ENCODE results near the gene KLRK1. TPM values are rescaled to one million over a fixed set of nuclear protein-coding genes. Genes with fewer than 3 reads are reported as not detected.
"Not testable (repeated sequence)": the region's sequence is repeated elsewhere in the genome, so short reads cannot be mapped to it uniquely, and the experiment has no call there.

Gene KLRK1
- total RNA-seq, 1 donor from 2014 or later, result not detected

DNA sequence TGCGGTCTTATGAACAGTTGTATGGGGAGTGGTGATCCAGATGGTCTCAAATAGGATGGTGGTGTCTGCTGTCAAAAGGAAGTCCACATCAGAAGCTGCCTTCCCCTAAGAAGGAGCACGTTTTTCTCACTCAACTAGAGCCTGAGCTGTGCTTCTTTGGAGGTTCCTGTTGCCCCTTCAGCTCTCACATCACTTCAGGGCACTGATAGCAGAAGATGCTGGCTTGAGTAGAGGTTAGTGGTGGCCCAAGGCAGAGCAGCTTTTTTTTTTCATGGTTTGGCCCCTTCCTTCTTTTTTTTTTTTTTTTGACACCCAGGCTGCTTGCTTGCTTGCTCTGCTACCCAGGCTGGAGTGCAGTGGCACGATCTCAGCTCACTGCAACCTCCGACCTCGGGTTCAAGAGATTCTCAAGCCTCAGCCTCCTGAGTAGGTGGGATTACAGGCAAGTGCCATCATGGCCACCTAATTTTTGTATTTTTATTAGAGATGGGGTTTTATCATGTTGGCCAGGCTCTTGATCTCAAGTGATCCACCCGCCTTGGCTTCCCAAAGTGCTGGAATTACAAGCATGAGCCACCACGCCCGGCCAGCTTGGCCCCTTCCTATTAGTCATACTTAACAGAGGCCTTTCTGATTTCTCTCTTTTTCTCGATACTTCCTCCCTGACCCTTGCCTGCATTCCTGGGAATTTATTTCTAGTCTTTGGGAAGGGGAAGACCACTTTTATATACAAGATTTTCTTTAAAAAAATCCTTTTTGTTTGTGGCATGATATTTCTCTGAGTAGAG is 50.6 kb downstream of the KLRK1 start:
- no peak for DNase-seq (ENCODE audit: low spot score)
- H3K36me3 Mint-ChIP-seq (ENCODE audit: low read depth), result peaks cover 2% of the 10 kb centered on the region
- H3K27me3 Mint-ChIP-seq (ENCODE audit: low read depth), result no peaks in the 10 kb centered on the region
- H3K4me1 Mint-ChIP-seq (ENCODE audit: low read depth), result peaks cover 29% of the 10 kb centered on the region
- TF ChIP-seq, protein P1, sequence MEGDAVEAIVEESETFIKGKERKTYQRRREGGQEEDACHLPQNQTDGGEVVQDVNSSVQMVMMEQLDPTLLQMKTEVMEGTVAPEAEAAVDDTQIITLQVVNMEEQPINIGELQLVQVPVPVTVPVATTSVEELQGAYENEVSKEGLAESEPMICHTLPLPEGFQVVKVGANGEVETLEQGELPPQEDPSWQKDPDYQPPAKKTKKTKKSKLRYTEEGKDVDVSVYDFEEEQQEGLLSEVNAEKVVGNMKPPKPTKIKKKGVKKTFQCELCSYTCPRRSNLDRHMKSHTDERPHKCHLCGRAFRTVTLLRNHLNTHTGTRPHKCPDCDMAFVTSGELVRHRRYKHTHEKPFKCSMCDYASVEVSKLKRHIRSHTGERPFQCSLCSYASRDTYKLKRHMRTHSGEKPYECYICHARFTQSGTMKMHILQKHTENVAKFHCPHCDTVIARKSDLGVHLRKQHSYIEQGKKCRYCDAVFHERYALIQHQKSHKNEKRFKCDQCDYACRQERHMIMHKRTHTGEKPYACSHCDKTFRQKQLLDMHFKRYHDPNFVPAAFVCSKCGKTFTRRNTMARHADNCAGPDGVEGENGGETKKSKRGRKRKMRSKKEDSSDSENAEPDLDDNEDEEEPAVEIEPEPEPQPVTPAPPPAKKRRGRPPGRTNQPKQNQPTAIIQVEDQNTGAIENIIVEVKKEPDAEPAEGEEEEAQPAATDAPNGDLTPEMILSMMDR (IDR thresholded peaks at IDR 0.05), result no peak
- peaks cover 3% of the 10 kb centered on the region for H3K9me3 Mint-ChIP-seq (ENCODE audit: low read depth)
- no peak overlapping the region for H3K4me3 Mint-ChIP-seq (ENCODE audit: unreplicated experiment)
- H3K27ac Mint-ChIP-seq (ENCODE audit: unreplicated experiment), result peak overlapping the region; percentile 46

DNA sequence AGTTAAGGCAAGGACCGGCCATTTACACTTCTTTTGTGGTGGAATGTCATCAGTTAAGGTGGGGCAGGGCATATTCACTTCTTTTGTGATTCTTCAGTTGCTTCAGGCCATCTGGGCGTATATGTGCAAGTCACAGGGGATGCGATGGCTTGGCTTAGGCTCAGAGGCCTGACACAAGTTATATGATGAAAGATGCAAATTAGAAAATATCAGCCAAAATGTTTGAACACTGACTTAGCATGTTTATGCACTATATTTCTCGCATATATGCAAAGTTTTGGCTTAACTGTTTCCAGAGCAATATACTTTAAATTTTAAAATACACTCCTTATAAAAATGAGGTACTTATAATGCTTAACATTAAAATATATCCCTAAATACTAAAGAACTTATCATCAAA is 51.4 kb downstream of the KLRK1 start:
- DNase-seq (ENCODE audit: low spot score); H3K9me3 Mint-ChIP-seq (ENCODE audit: low read depth); H3K36me3 Mint-ChIP-seq (ENCODE audit: low read depth); H3K4me3 Mint-ChIP-seq (ENCODE audit: unreplicated experiment); H3K27ac Mint-ChIP-seq (ENCODE audit: unreplicated experiment); H3K27me3 Mint-ChIP-seq (ENCODE audit: low read depth): not testable (repeated sequence)
- H3K4me1 Mint-ChIP-seq (ENCODE audit: low read depth), result peaks cover 29% of the 10 kb centered on the region

DNA sequence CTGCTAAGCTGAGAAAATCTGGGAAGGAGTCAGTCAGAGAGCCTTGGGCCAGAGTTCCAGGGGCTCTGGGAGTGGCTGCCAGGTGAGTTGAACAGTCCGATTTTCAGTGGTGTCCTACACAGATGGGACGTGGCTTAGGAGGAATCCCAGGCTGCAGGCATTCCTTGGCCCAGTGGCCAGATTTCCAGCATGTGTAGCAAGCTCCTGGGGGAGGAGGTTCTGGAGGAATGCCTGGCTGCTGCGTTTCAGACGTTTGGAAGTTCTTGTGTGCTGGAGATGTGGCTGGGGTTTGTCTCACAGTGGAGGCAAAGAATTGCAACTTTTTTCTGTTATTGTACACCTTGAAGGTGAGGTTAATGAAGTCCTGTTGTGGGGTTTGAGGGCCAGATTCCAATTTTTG is 53.6 kb downstream of the KLRK1 start:
- peaks cover 26% of the 10 kb centered on the region for H3K4me1 Mint-ChIP-seq (ENCODE audit: low read depth)
- H3K4me3 Mint-ChIP-seq (ENCODE audit: unreplicated experiment); DNase-seq (ENCODE audit: low spot score); H3K36me3 Mint-ChIP-seq (ENCODE audit: low read depth); H3K27ac Mint-ChIP-seq (ENCODE audit: unreplicated experiment); H3K27me3 Mint-ChIP-seq (ENCODE audit: low read depth); H3K9me3 Mint-ChIP-seq (ENCODE audit: low read depth): not testable (repeated sequence)

DNA sequence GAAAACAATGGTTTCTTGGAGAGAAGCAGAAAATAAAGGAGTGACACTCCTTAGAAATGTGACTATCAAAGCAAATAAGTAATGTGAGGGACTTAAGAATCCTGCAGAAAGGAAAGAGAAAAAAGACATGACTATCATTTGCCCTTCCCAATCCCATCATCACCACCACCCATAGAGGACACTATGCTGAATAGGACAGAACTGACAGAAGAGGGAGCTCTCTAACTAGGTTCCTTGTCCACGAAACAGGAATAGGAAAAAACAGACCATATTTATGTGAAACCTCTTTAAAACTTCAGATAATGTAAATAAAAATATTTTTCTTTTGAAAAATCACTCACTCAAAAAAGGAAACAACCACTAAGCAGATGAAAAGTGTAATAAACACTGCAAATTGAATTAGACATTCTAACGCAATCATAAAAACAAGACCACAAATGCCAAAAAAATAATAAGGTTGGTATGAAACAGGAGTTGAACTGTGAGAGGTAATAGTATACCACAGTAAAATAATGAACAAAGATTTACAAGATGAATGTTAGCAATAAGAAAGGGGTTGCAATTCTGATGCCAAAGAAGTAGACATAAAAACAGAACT is 58.1 kb downstream of the KLRK1 start:
- Mint-ChIP-seq H3K27me3 (ENCODE audit: low read depth) (no peaks in the 10 kb centered on the region), H3K36me3 (ENCODE audit: low read depth) (peaks cover 6% of the 10 kb centered on the region), H3K4me3 (ENCODE audit: unreplicated experiment) (no peak overlapping the region), H3K4me1 (ENCODE audit: low read depth) (peaks cover 7% of the 10 kb centered on the region), H3K9me3 (ENCODE audit: low read depth) (peaks cover 5% of the 10 kb centered on the region), H3K27ac (ENCODE audit: unreplicated experiment) (no peak overlapping the region)
- no peak for DNase-seq (ENCODE audit: low spot score)
- TF ChIP-seq, protein P1 (IDR thresholded peaks at IDR 0.05), result peak; percentile 94

DNA sequence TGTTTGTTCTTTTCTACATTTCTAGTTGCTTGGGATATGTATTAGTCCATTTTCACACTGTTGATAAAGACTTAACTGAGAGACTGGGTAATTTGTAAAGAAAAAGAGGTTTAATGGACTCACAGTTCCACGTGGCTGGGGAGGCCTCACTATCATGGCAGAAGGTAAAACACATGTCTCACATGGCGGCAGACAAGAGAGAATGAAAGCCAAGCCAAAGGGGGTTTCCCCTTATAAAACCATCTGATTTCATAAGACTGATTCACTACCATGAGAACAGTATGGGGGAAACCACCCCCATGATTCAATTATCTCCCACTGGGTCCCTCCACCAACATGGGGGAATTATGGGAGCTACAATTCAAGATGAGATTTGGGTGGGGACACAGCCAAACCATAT is 61.1 kb downstream of the KLRK1 start:
- H3K9me3 Mint-ChIP-seq (ENCODE audit: low read depth), result peaks cover 12% of the 10 kb centered on the region
- DNase-seq (ENCODE audit: low spot score); H3K27me3 Mint-ChIP-seq (ENCODE audit: low read depth); H3K4me1 Mint-ChIP-seq (ENCODE audit: low read depth); H3K27ac Mint-ChIP-seq (ENCODE audit: unreplicated experiment); H3K4me3 Mint-ChIP-seq (ENCODE audit: unreplicated experiment); H3K36me3 Mint-ChIP-seq (ENCODE audit: low read depth): not testable (repeated sequence)

Other genes starting within 250 kb of the KLRK1 start
- 0.28 TPM in 1 of 3 replicates, not detected in the others for gene OLR1, start 217.9 kb downstream of the KLRK1 start, total RNA-seq
- not detected in 3 replicates for gene TMEM52B, start 211.0 kb downstream of the KLRK1 start, total RNA-seq
- 41.6 to 53.0 TPM (median 47.7 TPM) in 3 replicates for gene GABARAPL1, start 177.2 kb downstream of the KLRK1 start, total RNA-seq
- 0.21 to 0.46 TPM (median 0.22 TPM) in 3 replicates for gene KLRD1, start 82.2 kb downstream of the KLRK1 start, total RNA-seq
- not detected in 3 replicates for gene KLRC4, start 19.7 kb upstream of the KLRK1 start, total RNA-seq
- not detected in 3 replicates for gene KLRC3, start 30.6 kb upstream of the KLRK1 start, total RNA-seq
- not detected in 3 replicates for gene KLRC2, start 46.0 kb upstream of the KLRK1 start, total RNA-seq
- not detected in 3 replicates for gene KLRC1, start 63.3 kb upstream of the KLRK1 start, total RNA-seq
- gene EIF2S3B, start 115.8 kb upstream of the KLRK1 start, total RNA-seq, result 0.56 to 1.5 TPM (median 1.3 TPM) in 3 replicates
- 32.7 to 40.9 TPM (median 35.8 TPM) in 3 replicates for gene MAGOHB, start 223.6 kb upstream of the KLRK1 start, total RNA-seq

Data from chondrocyte (in vitro differentiated cells).